ENCODE measurements around the gene MGME1.
A peak's percentile ranks its signal among the peaks of the same experiment; 100 is the strongest.

MGME1 gene, protein sequence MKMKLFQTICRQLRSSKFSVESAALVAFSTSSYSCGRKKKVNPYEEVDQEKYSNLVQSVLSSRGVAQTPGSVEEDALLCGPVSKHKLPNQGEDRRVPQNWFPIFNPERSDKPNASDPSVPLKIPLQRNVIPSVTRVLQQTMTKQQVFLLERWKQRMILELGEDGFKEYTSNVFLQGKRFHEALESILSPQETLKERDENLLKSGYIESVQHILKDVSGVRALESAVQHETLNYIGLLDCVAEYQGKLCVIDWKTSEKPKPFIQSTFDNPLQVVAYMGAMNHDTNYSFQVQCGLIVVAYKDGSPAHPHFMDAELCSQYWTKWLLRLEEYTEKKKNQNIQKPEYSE

DNA sequence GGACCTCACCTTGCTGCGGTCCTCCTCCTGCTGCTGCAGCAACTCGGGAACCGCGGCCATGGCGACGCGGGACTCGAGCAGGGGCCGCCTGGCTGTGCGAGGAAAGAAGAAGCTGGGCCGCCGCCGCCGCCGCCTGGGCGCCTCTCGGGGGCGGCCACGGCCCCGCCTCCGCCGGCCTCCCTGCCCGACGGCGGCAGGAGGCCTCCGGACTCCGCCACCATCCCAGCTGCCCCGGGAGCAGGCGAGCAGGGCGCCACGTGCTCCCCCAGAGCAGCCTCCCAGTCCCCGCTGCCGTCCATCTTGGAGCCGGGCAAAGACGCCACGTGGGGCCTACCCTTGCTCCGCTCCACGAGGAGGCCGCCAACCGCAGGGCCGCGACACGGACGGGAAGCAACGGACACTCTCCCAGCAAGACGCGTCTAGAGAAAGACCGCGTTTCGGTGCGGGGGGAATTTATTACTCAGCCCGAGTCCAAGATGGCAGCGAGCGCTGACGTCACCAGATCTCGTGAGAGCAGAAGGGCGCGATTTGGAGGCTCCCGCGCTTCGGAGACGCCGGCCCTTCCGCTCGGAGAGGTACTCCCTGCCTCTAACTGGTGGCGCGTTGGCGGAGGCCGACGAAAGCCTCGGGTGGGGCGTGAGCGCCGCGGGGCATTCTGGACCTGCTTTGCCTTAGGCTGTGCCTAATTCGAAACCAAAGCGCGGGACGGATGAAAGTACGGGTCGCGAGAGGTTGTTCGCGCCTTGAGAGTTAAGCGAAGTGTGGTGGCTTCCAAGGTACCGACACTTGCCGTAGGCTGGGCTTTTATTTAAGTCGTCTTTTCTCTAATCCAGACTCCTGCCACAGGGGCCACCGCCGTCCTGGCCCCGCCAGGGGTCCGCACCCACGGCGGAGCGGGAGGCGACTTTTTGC lies at the start of gene MGME1, which contains the start of gene SNX5:
MGME1 (plus strand) TSS at position 653 of the 912 bp plus-strand sequence. CDS start 842 bp downstream, outside the sequence.
SNX5 (minus strand) TSS at position 429 of the 912 bp plus-strand sequence; CDS start at position 60, 369 bp downstream.
- DNase-seq (ENCODE audit: low read depth): peak; percentile 99

- no peak for DNase-seq (ENCODE audit: low read depth)
Observed at GRCh38 chr20:17919149-17919548, 49.7 kb upstream of the MGME1 start.

DNA sequence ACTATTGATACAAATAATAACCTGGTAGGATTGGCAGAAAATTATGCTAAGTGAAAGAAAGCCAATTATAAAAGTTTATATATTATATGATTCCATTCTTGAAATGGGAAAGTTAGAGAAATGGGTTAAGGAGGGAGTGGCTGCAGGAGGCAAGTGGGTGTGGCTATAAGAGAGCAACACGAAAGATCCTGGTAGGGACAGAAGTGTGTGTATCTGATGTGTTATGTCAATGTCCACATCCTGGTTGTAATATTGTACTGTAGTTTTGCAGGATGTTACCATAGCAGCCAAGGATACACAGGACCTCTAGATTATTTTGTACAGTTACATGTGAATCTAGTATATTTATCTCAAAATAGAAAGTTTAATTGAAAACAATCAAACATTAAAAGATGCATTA lies 47.0 kb upstream of the MGME1 start:
- DNase-seq (ENCODE audit: low read depth): no peak

DNA sequence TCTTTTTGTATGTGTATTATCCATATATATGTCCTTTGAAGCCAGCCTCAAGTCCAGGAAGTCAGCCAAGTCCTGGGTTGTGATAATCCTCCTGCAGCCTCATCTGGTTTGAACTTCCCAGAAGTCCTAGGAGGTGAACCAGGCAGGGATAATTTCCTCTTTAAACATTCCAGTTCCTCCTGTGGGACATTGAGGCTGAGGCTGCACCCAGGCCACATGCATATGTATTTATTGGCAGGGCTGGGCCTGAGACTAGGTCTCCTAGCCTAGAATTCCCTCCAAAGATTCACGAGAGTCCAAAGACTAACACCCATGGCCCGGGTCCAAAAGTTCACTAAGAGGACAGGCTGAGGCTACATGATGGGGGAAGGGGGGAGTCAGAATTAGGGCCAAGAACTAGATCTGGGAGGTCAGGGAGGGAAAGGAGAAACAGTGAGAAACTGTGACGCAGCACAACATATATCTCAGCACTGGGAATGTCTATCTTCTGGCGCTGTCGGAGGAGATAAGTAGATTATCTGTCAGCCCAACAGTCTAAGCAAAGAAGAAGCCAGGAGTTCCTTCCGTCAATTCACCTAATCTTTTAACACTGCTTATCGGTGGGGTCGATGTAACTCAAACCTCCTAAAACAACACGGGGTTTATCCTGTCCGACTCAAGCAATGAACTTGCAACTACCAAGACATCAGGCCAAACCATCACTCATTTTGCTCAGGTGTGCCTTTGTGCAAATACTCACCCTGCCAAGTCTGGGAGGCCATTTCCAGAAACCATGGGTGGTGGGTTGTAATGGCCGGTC lies 43.5 kb upstream of the MGME1 start:
- no peak for DNase-seq (ENCODE audit: low read depth)

- no peak for DNase-seq (ENCODE audit: low read depth)
Observed at GRCh38 chr20:17925940-17926300, 42.9 kb upstream of the MGME1 start.

DNA sequence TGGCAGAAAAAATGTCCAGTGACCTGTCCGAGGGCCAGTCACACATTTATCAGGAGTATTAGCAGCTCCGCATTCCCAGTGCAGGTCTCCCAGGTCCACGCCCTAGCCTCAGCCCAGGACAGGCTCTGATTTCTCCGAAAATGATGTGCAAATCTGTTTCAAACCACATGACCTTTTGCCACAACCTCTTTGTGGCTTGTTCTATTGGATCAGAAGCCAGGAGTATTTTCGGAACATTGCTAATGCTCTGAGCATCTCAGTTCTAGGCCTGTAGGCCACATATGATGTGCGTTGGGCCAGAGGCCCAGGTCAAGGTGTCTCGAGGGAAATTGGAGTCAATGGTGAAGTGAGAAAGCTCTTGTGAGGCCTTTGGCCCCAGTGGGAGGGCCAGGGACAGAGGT lies 40.6 kb upstream of the MGME1 start:
- DNase-seq (ENCODE audit: low read depth): no peak

DNA sequence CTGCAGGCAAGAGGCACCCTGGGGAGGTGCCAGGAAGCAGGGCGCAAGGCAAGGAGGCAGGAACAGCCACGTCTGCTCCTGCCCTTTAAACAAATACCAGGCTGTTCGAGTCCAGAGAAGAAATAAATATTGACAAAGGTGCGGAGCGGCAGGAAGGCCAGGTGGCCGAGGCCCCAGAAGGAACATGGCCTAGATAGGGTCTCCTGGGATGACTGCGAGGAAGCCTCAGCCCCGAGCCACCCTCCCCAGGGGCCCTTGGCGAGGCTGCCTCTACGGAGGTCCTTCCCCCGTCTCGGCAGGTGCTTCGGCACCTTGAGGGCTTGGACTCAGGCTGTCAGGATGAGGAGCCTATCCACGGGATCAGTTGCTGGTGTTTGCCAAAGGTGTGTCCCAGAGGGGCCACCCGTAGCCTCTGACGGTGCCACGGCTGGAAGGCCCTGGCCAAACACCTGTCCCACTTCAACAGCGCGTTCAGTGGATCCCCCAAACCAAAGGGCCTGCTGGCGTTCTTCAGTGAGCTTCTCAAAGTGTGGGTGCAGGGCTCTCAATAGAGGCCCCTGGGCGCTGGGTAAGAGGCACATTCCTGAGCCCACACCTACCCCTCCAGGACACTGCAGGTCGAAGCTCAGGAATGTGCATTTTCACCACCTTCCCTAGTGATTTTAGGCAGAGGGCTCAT lies 40.0 kb upstream of the MGME1 start:
- no peak for DNase-seq (ENCODE audit: low read depth)

DNA sequence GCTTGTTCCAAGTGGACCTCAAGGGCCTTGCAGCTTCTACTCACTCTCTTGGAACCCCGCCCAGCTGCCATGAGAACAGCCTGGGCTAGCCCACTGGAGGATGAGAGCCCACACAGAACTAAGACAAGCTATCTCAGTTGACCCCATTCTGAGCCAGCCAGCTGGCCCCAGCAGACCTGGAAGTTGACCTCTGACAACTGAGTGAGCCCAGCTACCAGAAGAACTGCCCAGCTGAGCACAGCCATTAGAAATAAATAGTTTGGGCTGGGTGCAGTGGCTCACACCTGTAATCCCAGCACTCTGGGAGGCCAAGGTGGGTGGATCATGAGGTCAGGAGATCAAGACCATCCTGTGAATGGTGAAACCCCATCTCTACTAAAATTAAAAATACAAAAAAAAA lies 37.3 kb upstream of the MGME1 start:
- DNase-seq (ENCODE audit: low read depth): no peak

GRCh38 chr20:17932396-17932795 lies 36.4 kb upstream of the MGME1 start:
- no peak for DNase-seq (ENCODE audit: low read depth)

DNA sequence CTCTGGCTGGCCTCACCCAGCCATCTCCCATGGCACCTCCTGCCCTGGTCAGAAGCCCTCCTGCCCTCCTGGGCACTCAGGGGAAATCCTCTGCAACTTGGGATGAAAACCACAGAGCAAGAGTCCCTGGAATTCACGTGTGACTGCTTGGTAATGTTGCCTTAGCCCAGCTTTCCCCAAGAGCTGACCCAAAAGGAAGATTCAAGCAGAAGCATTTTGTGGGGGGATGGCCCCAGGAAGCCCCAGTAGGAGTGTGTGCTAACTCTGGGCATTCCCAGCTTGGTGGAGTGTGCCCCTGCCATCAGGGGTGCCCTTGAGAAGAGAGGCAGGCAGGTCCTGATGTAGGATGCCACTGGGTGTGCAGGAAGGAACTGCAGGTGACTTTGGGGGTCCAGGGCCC lies 35.7 kb upstream of the MGME1 start:
- no peak for DNase-seq (ENCODE audit: low read depth)

- DNase-seq (ENCODE audit: low read depth): no peak
Observed at GRCh38 chr20:17933711-17934110, 35.1 kb upstream of the MGME1 start.

DNA sequence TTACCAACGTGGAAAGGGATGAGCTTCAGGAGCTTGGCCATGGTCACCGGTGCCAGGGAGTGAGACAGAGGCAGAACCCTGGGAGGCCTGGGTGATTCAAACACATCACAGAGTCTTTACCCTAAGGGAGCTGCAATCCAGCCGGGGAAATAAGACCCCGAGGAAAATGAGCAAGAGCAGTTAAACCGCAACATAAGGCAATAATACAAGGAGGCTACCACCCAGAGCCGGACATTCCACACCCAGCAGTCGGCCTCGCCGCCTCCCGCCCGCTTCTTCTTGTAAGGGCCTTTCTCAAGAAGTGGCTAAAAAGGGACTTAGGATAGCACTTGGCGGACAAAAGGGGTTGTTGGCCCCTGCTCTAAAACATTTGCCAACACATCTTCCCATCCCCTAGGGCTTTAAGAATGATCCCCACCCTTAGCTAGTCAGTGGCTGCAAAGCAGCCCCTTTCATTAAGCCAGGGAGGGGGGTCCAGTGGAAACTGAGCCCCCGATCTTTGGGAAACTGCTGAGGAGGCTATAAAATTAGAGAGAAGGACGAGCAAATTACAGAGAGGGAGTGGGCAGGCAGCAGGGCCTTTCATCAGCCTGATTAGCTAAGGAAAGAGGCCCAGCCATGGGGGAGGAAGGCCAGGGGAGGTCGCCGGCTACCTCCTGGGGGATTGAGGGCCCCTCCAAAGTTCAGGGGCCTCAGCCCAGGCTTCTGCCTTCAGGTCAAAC lies 34.5 kb upstream of the MGME1 start:
- no peak for DNase-seq (ENCODE audit: low read depth)

GRCh38 chr20:17935186-17935585 lies 33.6 kb upstream of the MGME1 start:
- DNase-seq (ENCODE audit: low read depth): no peak

DNA sequence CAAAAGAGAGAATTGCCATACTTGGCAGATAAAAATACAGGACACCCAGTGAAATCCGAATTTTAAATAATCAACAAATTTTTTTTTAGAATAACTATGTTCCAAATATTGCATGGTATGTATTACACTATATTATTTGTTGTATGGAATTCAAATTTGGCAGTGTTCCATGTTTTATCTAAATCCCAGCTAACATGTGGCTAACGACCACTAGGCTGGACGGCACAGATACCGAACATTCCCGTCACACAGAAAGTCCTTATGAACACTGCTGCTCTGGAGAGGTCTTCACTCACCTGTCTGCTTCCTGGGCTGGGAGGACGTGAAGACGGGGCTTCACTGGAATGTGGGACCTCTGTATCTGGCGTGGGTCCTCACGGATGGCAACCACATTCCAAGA lies 33.1 kb upstream of the MGME1 start:
- no peak for DNase-seq (ENCODE audit: low read depth)

DNA sequence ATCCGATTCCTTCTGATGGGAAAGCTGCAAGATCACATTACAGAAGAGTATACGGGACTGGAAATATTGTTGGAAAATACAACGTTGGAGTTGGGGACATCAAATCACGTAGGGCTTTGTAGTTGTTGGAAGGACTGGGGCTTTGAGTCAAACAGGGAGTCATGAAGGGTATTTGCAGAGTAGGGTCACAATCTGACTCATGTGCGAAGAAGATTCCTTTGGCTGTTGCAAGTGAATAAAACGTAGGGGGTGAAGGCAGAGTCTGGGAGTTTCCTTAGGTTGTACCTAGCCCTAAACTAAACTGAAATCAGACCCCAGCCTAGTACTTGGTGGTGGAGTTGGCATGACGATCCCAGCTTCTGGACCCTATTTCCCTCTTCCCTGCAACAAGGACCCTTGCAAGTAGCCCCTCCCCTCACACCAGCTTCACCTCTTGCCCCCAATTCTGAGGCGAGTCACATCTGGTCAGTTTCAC lies 32.5 kb upstream of the MGME1 start:
- no peak for DNase-seq (ENCODE audit: low read depth)

DNA sequence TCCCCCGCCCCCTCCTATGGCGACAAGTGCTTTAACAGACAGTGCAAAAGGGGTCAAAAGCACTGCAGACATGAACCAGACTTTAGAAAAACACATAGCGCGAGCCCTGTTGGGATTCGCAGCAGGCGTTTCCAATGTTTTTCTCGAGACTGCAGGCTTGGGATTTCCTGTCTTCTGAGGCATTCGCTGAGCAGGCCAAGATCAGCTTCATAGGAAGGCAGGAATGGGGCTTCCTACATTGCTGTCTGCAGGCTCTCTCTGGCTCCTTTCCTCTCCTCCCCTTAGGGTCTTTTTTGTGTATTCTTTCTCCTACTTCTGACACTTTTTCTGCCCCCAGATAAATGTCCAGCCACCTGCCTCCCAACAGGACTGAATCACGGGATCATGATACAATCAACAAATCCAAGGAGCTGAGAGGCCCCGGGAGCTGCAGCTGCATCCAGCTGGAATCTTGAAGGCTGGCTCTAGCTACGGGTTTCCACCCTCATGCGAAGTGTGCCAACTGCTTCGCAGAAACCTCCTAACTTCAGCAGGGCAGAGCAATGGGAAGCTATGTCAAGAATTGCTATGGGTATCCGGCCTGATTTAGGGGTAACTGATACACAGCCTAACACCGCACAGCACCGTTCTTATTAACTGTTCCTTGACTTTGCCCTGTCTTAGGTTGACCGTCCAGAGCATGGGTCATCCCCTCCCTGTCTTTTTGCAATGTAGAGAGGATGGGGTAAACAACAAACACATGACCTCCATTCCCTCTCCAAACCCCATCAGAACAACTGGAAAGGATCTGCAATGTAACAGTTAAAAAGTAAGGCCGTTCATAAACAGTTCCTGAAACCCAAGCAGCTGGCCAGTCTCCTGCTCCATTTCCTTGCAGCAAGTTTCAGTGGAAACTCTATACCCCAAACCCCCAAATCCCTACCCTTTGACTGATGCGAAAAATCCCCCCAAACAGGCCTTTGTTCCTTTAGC lies 31.8 kb upstream of the MGME1 start:
- DNase-seq (ENCODE audit: low read depth): no peak

GRCh38 chr20:17938871-17939619 lies 29.8 kb upstream of the MGME1 start:
- DNase-seq (ENCODE audit: low read depth): peak; percentile 33

DNA sequence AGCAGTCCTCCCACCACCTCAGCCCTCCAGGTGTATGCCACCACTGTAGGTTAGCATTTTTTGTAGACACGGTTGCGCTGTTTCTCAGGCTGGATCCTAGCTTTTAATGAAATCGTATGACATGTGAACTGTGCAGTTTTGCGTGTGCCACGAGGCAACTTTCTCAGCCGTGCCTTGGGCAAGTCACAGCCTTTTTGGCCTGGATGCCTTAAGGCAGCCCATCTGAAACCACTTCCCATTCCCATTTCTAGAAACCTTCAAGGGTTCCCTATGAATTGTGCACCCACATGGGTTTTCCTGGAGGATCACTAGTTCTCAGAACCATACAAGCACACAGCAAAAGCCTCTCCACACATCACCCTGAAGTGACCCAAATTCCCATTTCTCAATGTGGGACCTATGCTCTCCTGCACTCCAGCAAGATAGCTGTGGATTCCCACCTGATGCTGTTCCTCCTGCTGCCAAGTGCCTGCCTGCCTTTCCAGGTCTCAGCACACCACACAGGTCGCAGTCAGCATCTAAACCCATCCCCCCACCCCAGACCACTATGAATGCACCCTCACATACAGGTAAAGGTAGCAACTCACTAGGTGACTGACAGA lies 29.1 kb upstream of the MGME1 start:
- no peak for DNase-seq (ENCODE audit: low read depth)
